C1 segment of cervical spinal cord (tissue), 14 donors: ENCODE measurements around the gene LDAF1.
"Not testable (repeated sequence)": the region's sequence is repeated elsewhere in the genome, so short reads cannot be mapped to it uniquely, and the experiment has no call there.

ENCODE experiments used
- DNase-seq, 14 donors: peaks; one replicate each; lab custom pipeline; 2025; lab: John Stamatoyannopoulos, UW

The LDAF1 gene

DNA sequence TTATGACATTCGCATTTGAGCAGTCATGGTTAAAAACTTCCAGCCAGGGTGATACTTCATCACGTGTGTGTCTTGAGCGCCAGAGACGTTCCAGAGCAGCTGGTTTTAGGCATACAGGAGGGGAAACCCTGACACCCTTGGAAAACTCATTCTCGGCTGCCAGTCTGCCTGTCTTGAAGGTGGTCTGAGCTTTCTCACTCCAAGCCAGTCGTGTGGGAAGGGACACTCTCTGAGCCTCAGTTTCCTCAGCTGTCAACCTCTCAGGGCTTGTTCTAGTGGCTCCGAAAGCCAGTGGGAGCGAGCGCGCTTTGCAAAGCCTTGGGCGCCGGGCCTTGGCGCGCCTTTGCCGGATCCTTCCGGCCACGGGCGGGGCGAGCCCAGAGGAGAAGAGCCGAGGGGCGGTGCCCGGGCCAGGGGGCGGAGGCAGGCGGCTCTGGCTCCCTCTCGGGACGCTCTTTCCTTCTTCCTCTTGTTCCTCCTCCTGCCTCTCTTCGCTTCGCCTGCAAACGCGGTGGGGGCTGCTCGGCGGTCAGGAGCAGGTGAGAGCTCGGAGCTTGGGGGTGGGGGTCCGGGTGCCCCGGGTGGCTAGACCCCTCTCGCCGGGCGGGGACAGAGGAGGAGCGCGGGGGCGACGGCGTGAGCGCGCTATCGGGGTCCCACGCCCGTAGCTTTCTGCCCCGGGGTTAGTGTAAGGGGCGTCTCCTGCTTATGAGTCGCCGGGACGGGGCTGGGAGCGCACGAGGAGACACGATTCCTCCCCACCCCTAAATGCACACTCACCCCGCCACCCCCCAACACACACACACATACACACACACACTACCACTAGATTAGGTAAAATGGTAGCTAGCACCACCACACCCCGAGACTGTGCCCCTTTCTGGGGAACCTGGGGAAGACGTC is at the start of gene LDAF1:
LDAF1 (plus strand) TSS at position 467 of the 903 bp plus-strand sequence. CDS start 2,509 bp downstream, outside the sequence.
- DNase-seq, result peak in 10 of 14 donors; percentile 4 to 83 (median 31)

DNA sequence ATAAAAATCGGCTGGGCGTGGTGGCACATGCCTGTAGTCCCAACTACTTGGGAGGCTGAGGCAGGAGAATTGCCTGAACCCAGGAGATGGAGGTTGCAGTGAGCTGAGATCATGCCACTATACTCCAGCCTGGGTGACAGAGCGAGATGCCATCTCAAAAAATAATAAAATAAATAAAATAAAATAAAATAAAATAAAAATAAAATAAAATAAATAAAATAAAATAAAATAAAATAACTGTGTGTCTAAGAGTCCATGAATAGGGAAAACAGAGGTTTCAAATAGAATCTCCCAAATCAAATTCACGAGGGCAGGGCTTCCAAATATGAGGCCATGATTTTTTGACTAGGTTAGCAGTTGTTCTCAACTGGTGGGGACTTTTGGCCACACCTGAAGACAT is 42.9 kb upstream of the LDAF1 start:
- DNase-seq, result not testable (repeated sequence)

DNA sequence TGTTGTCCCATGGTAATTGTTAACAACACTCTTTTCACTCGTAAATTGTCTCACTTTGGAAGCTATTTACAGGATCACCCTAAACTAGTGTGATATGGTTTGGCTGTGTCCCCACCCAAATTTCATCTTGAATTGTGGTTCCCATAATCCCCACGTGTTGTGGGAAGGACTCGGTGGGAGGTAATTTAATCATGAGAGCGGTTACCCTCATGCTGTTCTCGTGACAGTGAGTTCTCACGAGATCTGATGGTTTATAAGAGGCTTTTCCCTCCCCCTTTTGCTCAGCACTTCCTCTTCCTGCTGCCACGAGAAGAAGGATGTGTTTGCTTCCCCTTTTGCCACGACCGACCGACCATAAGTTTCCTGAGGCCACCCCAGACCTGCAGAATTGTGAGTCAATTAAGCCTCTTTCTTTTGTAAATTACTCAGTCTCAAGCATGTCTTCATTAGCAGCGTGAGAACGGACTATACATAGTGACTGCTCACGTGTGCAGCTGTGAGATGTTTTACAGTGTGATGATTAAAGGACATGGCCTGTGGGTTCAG is 42.3 kb upstream of the LDAF1 start:
- DNase-seq, result no peak

DNA sequence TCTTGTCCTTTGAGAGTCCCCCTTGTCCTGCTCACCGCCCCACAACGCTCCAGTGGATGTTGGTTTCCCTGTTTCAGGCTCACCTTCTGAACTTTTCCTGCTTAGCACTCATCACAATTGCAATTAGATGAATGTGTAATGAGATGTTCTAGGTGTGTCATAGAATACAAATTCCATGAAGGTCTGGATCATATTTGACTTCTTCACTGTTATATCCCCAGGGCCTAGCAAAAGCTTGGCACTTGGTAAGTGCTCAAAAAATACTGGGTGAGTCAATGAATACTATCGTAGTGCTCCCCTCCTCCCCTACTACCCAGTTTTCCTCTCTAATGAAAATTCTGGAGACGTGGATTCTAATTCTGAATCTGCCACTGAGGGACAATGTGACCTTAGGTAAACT is 40.9 kb upstream of the LDAF1 start:
- no peak for DNase-seq

DNA sequence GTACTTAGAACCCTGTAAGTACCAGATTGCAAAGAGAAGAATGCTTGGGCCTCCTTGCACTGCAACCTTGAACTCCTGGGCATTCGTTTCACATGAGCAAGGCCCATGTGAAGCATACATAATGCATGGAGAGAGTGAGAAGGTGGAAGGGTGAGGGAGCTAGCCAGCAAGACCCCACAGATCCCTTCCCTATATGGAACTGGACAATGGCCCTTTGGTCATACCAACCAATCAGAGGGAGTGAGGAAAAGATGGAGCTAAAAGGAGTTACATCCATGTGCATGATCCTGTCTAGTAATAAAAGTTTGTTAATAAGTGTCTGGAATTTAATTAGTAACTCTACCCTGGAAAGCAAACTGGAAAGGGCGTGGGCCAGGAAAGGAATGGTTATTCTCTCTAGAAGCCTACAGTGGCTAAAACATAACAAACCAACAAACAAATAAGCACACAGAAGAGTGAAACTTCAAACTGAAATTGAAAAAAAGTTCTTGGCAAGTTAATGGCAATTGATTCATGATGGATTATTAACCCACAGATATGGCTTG is 37.4 kb upstream of the LDAF1 start:
- DNase-seq, result no peak

DNA sequence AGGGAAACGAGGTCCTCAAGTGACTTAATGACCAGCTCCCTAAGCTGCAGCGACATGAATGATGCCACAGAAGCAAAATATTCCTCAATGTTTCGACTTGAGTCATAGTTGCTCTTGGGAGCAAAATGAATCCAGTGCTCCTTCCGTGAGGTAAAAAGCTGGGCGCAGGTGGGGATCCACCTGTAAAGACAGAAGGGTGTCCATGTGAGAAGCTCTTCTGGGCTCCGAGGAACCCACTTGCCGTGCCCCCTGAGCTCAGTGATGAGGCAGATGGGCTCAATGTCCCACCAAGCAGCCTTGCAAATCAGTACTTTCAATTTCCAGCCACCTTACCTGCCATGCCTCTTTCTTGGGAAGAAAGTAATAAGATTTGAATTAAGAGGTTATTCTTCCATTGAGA is 33.3 kb upstream of the LDAF1 start:
- DNase-seq, result no peak

DNA sequence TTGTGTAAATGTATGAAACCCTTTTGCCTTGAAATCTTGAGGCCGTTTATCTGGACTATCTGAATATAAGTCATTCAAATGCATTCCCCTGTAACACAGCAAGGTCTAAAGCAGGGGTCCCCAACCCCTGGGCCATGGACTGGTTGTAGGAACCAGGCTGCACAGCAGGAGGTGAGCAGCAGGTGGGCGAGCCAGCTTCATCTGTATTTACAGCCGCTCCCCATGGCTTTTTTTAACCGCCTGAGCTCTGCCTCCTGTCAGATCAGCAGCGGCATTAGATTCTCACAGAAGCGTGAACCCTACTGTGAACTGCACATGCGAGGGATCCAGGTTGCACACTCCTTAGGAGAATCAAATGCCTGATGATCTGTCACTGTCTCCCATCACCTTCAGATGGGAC is 32.0 kb upstream of the LDAF1 start:
- DNase-seq, result no peak

DNA sequence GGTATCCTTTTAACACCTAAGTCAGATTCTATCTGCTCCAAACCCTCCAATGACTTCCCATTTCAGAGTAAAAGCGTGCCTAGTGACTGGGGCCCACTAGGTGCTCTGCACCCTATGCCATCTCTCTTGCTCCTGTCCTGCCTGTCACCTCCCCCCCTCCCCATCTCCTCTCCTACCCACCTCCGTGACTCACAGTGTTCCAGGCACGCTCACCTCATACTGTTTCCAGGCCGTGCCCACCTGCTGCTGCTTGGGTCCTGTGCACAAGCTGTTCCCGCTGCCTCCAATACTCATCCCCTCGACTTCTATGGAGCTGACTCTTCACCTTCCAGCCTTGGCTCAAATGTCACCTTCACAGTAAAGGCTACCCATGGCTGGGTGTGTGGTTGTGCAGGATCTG is 29.5 kb upstream of the LDAF1 start:
- DNase-seq, result no peak

DNA sequence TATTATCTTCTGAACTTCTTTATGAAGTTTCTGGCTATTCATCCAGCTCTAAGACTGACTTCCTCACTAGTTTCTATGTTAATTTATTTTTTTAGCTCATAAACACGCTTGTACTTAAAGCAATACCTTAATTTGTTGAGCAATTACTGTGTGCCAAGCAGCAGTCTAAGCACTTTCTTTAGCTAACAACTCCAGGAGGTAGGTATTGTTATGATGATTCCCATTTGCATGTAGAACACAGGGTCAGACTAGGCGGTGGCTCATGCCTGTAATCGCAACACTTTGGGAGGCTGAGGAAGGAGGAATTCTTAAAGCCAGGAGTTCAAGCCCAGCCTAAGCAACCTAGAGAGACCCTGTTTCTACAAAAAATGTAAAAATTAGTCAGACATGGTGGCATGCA is 27.7 kb upstream of the LDAF1 start:
- DNase-seq, result no peak

DNA sequence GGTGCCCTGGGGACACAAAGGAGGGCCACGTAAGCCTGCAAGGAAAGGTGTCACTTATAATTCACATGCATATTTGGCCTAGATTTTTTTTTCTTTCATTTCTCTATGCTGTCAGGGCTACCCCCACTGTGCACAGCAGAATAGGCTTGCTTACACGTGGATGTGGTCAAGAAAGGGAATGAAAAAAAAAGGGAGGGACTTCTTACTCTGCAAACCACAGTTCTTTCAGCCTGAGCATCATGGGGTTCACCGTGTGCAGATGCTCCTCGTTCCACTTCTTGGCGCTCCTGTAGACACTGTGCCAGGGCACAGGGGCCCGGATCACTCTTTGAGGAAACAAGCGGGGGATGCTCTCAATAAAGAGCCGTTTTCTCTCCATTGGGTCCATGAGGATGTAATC is 24.4 kb upstream of the LDAF1 start:
- DNase-seq, result no peak

DNA sequence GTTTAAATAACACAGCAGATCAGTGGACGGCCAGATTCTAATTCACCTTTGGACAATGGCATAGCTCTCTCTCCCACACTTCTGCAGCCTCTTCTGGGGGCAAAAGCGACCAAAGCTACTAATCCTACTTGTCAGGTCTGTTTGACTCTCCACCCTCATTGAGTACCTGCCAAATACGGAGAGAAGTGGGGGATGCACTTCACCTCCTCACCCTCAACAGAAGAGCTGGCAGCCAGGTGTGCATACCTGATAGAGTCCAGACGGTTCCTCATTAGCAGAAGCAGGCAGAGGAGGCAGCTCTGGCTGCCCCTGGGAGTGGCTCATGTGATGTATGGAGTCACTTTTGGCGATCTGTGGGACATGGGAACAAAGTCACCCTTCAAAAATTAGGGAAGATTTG is 12.7 kb upstream of the LDAF1 start:
- no peak for DNase-seq

DNA sequence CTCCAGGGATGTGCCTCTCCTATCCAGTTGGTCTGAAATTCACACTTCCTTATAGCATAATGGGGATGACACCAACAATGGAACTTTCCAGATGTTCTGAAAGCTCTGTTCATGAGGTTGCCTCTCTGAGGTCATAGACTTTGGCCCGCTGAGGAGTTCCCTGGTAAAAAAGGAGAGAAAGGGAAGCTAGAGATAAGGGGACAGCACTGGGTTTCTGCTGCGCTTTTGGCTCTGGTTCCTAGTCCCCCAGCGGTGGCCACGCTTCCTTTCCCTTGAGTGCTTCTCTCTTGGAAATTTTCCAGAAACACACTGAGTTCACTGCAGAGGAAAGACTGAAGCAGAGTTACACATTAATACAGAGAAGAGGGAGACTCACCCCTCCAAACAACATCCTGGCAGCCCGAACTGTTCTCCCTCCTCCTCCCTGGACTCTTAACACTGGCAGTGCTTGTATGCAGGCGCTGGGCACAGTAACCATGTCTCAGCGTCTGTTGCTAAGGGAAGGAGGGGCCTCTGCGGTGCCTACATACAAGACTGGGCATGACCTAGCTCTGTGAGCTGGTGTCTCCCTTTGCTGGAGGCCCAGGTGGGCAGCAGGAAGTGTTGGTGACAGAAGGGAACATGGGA is 8.0 kb upstream of the LDAF1 start, which contains the start of gene DNAH3:
DNAH3 (minus strand) TSS at position 472 of the 627 bp plus-strand sequence. CDS start 527 bp downstream, outside the sequence.
- no peak for DNase-seq

DNA sequence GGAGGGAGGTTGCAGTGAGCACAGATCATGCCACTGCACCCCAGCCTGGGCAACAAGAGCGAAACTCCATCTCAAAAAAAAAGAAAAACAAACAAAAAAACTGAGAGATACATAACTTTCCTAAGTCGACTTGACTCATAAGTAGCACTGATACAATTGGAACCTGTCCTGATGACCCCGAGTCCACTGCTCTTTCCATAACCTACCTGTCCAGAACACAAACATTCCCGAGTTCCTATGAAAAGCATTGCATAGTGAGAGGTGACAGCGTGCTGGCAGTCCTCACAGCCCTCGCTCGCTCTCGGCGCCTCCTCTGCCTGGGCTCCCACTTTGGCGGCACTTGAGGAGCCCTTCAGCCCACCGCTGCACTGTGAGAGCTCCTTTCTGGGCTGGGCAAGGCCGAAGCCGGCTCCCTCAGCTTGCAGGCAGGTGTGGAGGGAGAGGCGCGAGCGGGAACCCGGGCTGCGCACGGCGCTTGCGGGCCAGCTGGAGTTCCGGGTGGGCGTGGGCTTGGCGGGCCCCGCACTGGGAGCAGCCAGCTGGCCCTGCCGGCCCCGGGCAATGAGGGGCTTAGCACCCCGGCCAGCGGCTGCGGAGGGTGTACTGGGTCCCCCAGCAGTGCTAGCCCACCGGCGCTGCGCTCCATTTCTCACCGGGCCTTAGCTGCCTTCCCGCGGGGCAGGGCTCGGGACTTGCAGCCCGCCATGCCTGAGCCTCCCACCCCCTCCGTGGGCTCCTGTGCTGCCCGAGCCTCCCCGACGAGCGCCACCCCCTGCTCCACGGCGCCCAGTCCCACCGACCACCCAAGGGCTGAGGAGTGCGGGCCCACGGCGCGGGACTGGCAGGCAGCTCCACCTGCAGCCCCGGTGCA is 6.1 kb upstream of the LDAF1 start:
- DNase-seq, result not testable (repeated sequence)

DNA sequence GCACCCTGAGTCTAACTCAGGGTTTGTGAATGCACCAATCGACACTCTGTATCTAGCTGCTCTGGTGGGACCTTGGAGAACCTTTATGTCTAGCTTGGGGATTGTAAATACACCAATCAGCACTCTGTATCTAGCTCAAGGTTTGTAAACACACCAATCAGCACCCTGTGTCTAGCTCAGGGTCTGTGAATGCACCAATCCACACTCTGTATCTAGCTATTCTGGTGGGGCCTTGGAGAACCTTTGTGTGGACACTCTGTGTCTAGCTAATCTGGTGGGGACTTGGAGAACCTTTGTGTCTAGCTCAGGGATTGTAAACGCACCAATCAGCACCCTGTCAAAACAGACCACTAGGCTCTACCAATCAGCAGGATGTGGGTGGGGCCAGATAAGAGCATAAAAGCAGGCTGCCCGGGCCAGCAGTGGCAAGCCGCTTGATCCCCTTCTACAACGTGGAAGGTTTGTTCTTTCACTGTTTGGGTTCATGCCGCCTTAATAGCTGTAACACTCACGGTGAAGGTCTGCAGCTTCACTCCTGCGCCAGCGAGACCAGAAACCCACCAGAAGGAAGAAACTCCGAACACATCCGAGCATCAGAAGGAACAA is 5.2 kb upstream of the LDAF1 start:
- DNase-seq, result not testable (repeated sequence)

DNA sequence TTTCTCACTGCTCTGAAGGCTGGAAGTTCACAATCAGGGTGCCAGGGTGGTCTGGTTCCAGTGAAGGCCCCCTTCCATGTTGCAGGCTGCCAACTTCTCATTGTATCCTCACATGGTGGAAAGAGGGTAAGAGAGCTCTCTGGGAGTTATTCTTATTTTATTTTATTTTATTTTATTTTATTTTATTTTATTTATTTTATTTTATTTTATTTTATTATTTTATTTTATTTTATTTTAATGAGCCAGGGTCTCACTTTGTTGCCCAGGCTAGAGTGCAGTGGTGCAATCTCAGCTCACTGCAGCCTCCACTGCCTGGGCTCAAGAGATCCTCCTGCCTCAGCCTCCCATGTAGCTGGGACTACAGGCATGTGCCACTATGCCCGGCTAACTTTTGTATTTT is 2.5 kb upstream of the LDAF1 start:
- DNase-seq, result not testable (repeated sequence)

DNA sequence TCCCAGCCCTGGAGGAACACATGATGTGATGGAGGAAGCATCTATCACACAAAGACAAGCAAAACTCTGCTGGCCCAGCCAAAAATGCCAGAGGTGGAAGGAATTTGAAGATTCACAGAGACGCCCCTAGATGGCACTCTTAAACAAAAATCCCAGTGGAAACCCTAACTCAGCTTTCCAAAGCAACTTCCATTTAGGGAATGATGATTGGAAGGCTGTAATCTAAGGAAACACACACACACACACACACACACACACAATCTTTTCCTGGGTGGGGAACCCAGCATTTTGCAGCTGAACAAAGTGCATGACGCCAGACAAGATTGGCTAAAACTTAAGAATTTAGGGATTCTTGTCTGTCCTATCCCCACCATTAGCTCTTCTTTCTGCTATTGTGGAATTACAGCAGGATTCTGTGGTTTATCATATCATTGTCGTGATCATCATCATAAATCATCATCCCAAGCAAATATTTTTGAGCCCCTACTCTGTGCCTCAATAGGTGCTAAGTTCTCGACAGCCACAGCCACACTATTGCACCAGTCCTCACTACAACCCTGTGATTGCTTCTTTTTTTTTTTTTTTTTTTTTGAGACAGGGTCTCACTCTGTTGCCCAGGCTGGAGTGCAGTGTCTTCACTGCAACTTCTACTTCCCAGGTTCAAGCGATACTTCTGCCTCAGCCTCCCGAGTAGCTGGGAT is 1.6 kb upstream of the LDAF1 start:
- peak in 6 of 14 donors; percentile 1 to 70 (median 7) for DNase-seq

DNA sequence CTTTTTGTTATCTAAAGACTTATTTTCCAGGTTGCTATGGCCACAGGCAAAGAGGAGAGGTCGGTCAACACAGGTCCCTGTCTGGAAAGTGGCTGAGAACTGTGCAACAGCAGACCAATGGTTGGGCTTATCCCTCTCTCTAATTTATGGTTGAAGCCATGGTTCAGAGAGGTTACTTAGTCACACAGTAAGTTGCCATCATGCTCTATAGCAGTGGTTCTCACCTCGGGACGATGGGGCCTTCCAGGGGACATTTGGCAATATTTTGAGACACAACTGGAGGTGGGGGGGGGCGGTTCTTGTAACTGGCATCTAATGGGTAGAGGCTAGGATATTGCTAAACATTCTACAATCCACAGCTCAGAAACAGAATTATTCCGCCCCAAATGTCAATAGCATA is 842 bp upstream of the LDAF1 start:
- DNase-seq, result no peak

DNA sequence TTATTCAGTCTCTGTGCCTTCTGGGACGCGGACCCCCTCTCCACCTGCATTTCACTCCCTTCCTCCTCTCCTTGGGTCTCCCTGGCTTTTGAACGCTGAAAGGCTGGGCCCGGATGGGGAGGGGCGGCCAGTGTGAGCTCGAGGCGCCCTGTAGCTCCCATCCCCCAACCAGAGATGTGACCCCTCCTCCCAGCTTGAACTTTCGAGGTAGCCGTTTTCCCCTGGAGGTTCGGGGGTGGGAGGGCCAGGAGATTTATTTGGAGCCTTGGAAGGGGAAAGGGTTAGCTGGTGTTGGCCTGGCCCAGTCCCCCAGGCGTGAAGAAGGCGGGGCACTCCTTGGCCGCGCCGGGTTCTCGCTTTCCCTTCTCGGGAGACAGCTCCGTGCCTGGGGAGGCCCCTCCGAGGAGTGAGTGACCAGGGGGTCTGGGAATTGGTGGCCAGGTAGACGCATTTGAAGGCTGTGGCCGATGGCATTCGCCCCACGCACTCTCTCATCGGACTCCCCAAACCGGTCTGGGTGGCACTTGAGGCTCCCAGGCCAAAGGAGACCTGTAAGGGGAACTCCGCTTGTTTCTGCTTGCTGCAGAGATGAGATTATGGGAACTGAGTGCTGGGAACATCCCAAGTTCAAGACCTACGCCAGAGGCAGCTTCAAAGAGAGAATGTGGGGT is 942 bp downstream of the LDAF1 start:
- peak in 5 of 14 donors; percentile 9 to 65 (median 18) for DNase-seq

DNA sequence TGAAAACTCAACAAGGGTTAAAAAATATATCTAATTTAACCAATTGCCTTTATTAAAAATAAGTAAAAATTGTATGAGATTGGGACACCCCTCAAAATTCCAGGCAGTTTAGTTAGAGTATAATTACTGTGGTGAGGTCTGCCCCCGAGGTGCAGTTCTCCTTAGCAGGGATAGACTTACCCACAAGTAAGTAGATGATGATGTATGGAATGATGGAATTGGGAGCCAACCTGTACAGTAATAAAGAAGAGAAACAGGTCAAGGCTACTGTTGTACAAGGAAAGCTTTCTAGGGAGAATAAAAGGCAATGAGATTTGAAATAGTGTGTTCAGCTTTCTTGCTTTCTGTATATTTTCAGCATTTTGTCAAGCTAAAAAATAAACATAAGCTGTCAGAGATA is 1.8 kb downstream of the LDAF1 start:
- DNase-seq, result peak in 1 of 14 donors; percentile 34

DNA sequence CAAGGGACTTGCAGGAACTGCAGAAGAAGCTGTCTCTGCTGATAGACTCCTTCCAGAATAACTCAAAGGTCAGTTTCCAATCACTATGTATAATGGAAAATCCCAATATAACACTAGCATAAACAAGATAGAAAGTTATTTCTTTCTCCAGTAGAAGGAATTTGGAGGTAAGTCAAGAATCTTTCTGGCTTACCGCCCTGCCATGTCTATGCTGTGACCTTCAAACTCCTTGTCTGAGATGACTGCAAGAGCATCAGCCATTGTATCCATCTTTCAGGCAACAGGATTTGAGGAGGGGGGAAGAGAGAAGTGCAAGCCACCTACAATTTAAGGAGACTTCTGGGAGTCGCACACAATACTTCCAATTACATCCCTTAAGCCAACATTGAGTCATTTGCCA is 2.7 kb downstream of the LDAF1 start:
- peak in 1 of 14 donors; percentile 48 for DNase-seq
